Measurements from ENCODE around the gene RRAGA.

The RRAGA gene

GRCh38 chr9:19028835-19029451, 20.3 kb upstream of the RRAGA start:
- no peak overlapping the region for H3K4me2 ChIP-seq (ENCODE audit: insufficient read depth, low read length)
- H3K27ac ChIP-seq (ENCODE audit: low read length): no peak overlapping the region
- H3K4me1 ChIP-seq (ENCODE audit: insufficient read depth, low read length): no peaks in the 10 kb centered on the region
- H3K4me3 ChIP-seq (ENCODE audit: low read depth in 1 of 2, low read length in 2 of 2): no peak overlapping the region
- peak; percentile 83 for ATAC-seq (ENCODE audit: insufficient read depth, low read depth)
- no peaks in the 10 kb centered on the region for H3K9me3 ChIP-seq (ENCODE audit: insufficient read depth, low read length, severe bottlenecking)
- no peaks in the 10 kb centered on the region for H3K27me3 ChIP-seq (ENCODE audit: insufficient read depth, low read length, poor library complexity)
- TF ChIP-seq CTCF (IDR thresholded peaks at IDR 0.05; ENCODE audit: borderline replicate concordance, extremely low read depth, low read length, poor library complexity, severe bottlenecking): peak; percentile 76
- TF ChIP-seq EZH2 (IDR thresholded peaks at IDR 0.05; ENCODE audit: borderline replicate concordance, low read depth, low read length, severe bottlenecking): no peak
- peak; percentile 42 for DNase-seq
- H3K79me2 ChIP-seq (ENCODE audit: insufficient read depth, low read length): no peaks in the 10 kb centered on the region
- H4K20me1 ChIP-seq (ENCODE audit: insufficient read depth, low read length): no peaks in the 10 kb centered on the region
- H2AFZ ChIP-seq (ENCODE audit: low read depth, low read length): no peak overlapping the region
- H3K36me3 ChIP-seq (ENCODE audit: insufficient read depth, low read length): no peaks in the 10 kb centered on the region
- H3K9ac ChIP-seq (ENCODE audit: low read depth, low read length): no peak overlapping the region

GRCh38 chr9:19030899-19031298, 18.3 kb upstream of the RRAGA start:
- no peak for TF ChIP-seq EZH2 (IDR thresholded peaks at IDR 0.05; ENCODE audit: borderline replicate concordance, low read depth, low read length, severe bottlenecking)
- TF ChIP-seq CTCF (IDR thresholded peaks at IDR 0.05; ENCODE audit: borderline replicate concordance, extremely low read depth, low read length, poor library complexity, severe bottlenecking): no peak
- DNase-seq: no peak
- Histone ChIP-seq H3K36me3 (ENCODE audit: insufficient read depth, low read length) (no peaks in the 10 kb centered on the region), H3K27me3 (ENCODE audit: insufficient read depth, low read length, poor library complexity) (no peaks in the 10 kb centered on the region), H3K27ac (ENCODE audit: low read length) (no peak overlapping the region), H3K4me3 (ENCODE audit: low read depth in 1 of 2, low read length in 2 of 2) (no peak overlapping the region), H3K79me2 (ENCODE audit: insufficient read depth, low read length) (no peaks in the 10 kb centered on the region), H3K4me1 (ENCODE audit: insufficient read depth, low read length) (no peaks in the 10 kb centered on the region), H3K9me3 (ENCODE audit: insufficient read depth, low read length, severe bottlenecking) (no peaks in the 10 kb centered on the region), H3K9ac (ENCODE audit: low read depth, low read length) (no peak overlapping the region), H4K20me1 (ENCODE audit: insufficient read depth, low read length) (no peaks in the 10 kb centered on the region), H2AFZ (ENCODE audit: low read depth, low read length) (no peak overlapping the region), H3K4me2 (ENCODE audit: insufficient read depth, low read length) (no peak overlapping the region)
- no peak for ATAC-seq (ENCODE audit: insufficient read depth, low read depth)

- Histone ChIP-seq H3K27me3 (ENCODE audit: insufficient read depth, low read length, poor library complexity) (no peaks in the 10 kb centered on the region), H3K9me3 (ENCODE audit: insufficient read depth, low read length, severe bottlenecking) (no peaks in the 10 kb centered on the region), H3K4me2 (ENCODE audit: insufficient read depth, low read length) (no peak overlapping the region), H3K79me2 (ENCODE audit: insufficient read depth, low read length) (no peaks in the 10 kb centered on the region), H3K9ac (ENCODE audit: low read depth, low read length) (no peak overlapping the region), H2AFZ (ENCODE audit: low read depth, low read length) (no peak overlapping the region), H4K20me1 (ENCODE audit: insufficient read depth, low read length) (no peaks in the 10 kb centered on the region), H3K27ac (ENCODE audit: low read length) (no peak overlapping the region), H3K4me1 (ENCODE audit: insufficient read depth, low read length) (no peaks in the 10 kb centered on the region), H3K36me3 (ENCODE audit: insufficient read depth, low read length) (no peaks in the 10 kb centered on the region), H3K4me3 (ENCODE audit: low read depth in 1 of 2, low read length in 2 of 2) (no peak overlapping the region)
- DNase-seq: no peak
- TF ChIP-seq EZH2 (IDR thresholded peaks at IDR 0.05; ENCODE audit: borderline replicate concordance, low read depth, low read length, severe bottlenecking) (no peak), CTCF (IDR thresholded peaks at IDR 0.05; ENCODE audit: borderline replicate concordance, extremely low read depth, low read length, poor library complexity, severe bottlenecking) (no peak)
- ATAC-seq (ENCODE audit: insufficient read depth, low read depth): no peak
Measured at GRCh38 chr9:19032406-19032805, 16.8 kb upstream of the RRAGA start.

Data from DND-41 (cell line).